WTC11 (cell line): ENCODE results near the gene NEURL1B. TPM values are rescaled to one million over a fixed set of nuclear protein-coding genes. Genes with fewer than 3 reads are reported as not detected.

Source experiments
- ATAC-seq: fragments of 200-7000 bp; cut with Tn5 transposase; 2 replicates; pipeline ENCODE4 v1.10.0; 2021; ENCODE audit warnings: mild to moderate bottlenecking, moderate library complexity
- CTCF ChIA-PET: fragments of 300-600 bp; sonication (Branson Sonifier 250); formaldehyde crosslinking; loops from one replicate; lab custom pipeline; 2021; ENCODE audit warnings: antibody characterized with exemption; lab: Charles Lee
- POLR2A ChIA-PET: fragments of 350-600 bp; sonication (Branson Sonifier 250); formaldehyde crosslinking; loops from one replicate; lab custom pipeline; 2021; ENCODE audit warnings: antibody characterized with exemption; lab: Charles Lee
- DNase-seq: peaks from one replicate; pipeline ENCODE4 v3.0.0; 2021; ENCODE audit warnings: low spot score
- H3K27ac Mint-ChIP-seq: 2 replicates; pipeline ENCODE4 v1.8.0; 2021; ENCODE audit warnings: mixed read lengths
- H3K27me3 Mint-ChIP-seq: 2 replicates; pipeline ENCODE4 v1.8.0; 2021; ENCODE audit warnings: low read depth, mild to moderate bottlenecking, moderate library complexity, mixed read lengths
- H3K36me3 Mint-ChIP-seq: 2 replicates; pipeline ENCODE4 v1.8.0; 2021; ENCODE audit warnings: mixed read lengths
- H3K4me1 Mint-ChIP-seq: 2 replicates; pipeline ENCODE4 v1.8.0; 2022; ENCODE audit warnings: mixed read lengths
- H3K4me3 Mint-ChIP-seq: 2 replicates; pipeline ENCODE4 v1.8.0; 2021; ENCODE audit warnings: mild to moderate bottlenecking, moderate library complexity, mixed read lengths
- H3K9me3 Mint-ChIP-seq: 2 replicates; pipeline ENCODE4 v1.8.0; 2021; ENCODE audit warnings: mixed read lengths
- ARID4B ChIP-seq: sonication (generic); formaldehyde crosslinking; IDR thresholded peaks from 2 replicates; pipeline ENCODE4 v1.8.0; 2023; ENCODE audit warnings: missing genetic modification reagents, mild to moderate bottlenecking, borderline replicate concordance
- ATF6 ChIP-seq: sonication (generic); formaldehyde crosslinking; IDR thresholded peaks from 2 replicates; pipeline ENCODE4 v1.8.1; 2023; ENCODE audit warnings: mild to moderate bottlenecking, missing genetic modification reagents
- CBFB ChIP-seq: sonication (generic); formaldehyde crosslinking; IDR thresholded peaks from 2 replicates; pipeline ENCODE4 v1.8.1; 2022; ENCODE audit warnings: mild to moderate bottlenecking, low read depth, missing genetic modification reagents
- CREM ChIP-seq: sonication (generic); formaldehyde crosslinking; IDR thresholded peaks from 2 replicates; pipeline ENCODE4 v1.8.1; 2022; ENCODE audit warnings: mild to moderate bottlenecking, missing genetic modification reagents, moderate library complexity
- EMX1 ChIP-seq: fragments of 250-450 bp; sonication (Bioruptor Pico); IDR thresholded peaks from 2 replicates; pipeline ENCODE4 v1.8.0; 2021; ENCODE audit warnings: mild to moderate bottlenecking
- FOXK1 ChIP-seq: sonication (generic); formaldehyde crosslinking; IDR thresholded peaks from 2 replicates; pipeline ENCODE4 v1.8.0; 2022; ENCODE audit warnings: mild to moderate bottlenecking, moderate library complexity, missing genetic modification reagents
- HMGA2 ChIP-seq: fragments of 250-450 bp; sonication (Bioruptor Pico); IDR thresholded peaks from 2 replicates; pipeline ENCODE4 v1.4.0; 2021; ENCODE audit warnings: mild to moderate bottlenecking, moderate library complexity
- IRF1 ChIP-seq: sonication (generic); formaldehyde crosslinking; IDR thresholded peaks from 2 replicates; pipeline ENCODE4 v1.8.0; 2023; ENCODE audit warnings: missing genetic modification reagents
- JAZF1 ChIP-seq: fragments of 250-450 bp; sonication (Bioruptor Pico); IDR thresholded peaks from 2 replicates; pipeline ENCODE4 v1.9.0; 2021; ENCODE audit warnings: moderate library complexity, mild to moderate bottlenecking, inconsistent platforms
- JUN ChIP-seq: sonication (generic); formaldehyde crosslinking; IDR thresholded peaks from 2 replicates; pipeline ENCODE4 v1.8.0; 2023; ENCODE audit warnings: mild to moderate bottlenecking, missing genetic modification reagents
- MYBL2 ChIP-seq: sonication (generic); formaldehyde crosslinking; IDR thresholded peaks from 2 replicates; pipeline ENCODE4 v1.8.1; 2023; ENCODE audit warnings: mild to moderate bottlenecking, moderate library complexity, missing genetic modification reagents
- OVOL2 ChIP-seq: fragments of 250-450 bp; sonication (Bioruptor Pico); IDR thresholded peaks from 2 replicates; pipeline ENCODE4 v1.9.0; 2021; ENCODE audit warnings: mild to moderate bottlenecking, borderline replicate concordance
- PRDM15 ChIP-seq: sonication (generic); formaldehyde crosslinking; IDR thresholded peaks from 2 replicates; pipeline ENCODE4 v1.8.0; 2022; ENCODE audit warnings: missing genetic modification reagents
- RORB ChIP-seq: fragments of 250-450 bp; sonication (Bioruptor Pico); IDR thresholded peaks from 2 replicates; pipeline ENCODE4 v1.9.0; 2021; ENCODE audit warnings: mild to moderate bottlenecking
- SMAD4 ChIP-seq: sonication (generic); formaldehyde crosslinking; IDR thresholded peaks from 2 replicates; pipeline ENCODE4 v1.8.0; 2022; ENCODE audit warnings: mild to moderate bottlenecking, missing genetic modification reagents
- ZBTB21 ChIP-seq: sonication (generic); formaldehyde crosslinking; IDR thresholded peaks from 2 replicates; pipeline ENCODE4 v1.8.1; 2023; ENCODE audit warnings: mild to moderate bottlenecking, missing genetic modification reagents, borderline replicate concordance
- ZBTB43 ChIP-seq: sonication (generic); formaldehyde crosslinking; IDR thresholded peaks from 2 replicates; pipeline ENCODE4 v1.8.1; 2023; ENCODE audit warnings: mild to moderate bottlenecking, missing genetic modification reagents
- ZNF138 ChIP-seq: sonication (generic); formaldehyde crosslinking; conservative IDR thresholded peaks from 2 replicates; pipeline ENCODE4 v1.8.1; 2022; ENCODE audit warnings: mild to moderate bottlenecking, moderate library complexity, missing genetic modification reagents
- ZNF263 ChIP-seq: sonication (generic); formaldehyde crosslinking; IDR thresholded peaks from 2 replicates; pipeline ENCODE4 v1.8.1; 2022; ENCODE audit warnings: low read depth, mild to moderate bottlenecking, moderate library complexity, missing genetic modification reagents
- ZNF416 ChIP-seq: fragments of 250-450 bp; sonication (Bioruptor Pico); IDR thresholded peaks from 2 replicates; pipeline ENCODE4 v1.9.0; 2021; ENCODE audit warnings: mild to moderate bottlenecking, inconsistent platforms
- ZNF671 ChIP-seq: fragments of 250-450 bp; sonication (Bioruptor Pico); IDR thresholded peaks from 2 replicates; pipeline ENCODE4 v1.8.0; 2021; ENCODE audit warnings: mild to moderate bottlenecking
- total RNA-seq: library from RNA; stranded (reverse); gene quantifications from 3 replicates; pipeline ENCODE4 v1.2.3, GENCODE V29; 2021

Gene NEURL1B
- total RNA-seq, 1 experiment from 2014 or later, result 9.8 TPM

GRCh38 chr5:172680921-172681320, 39.9 kb downstream of the NEURL1B start (continued):
- TF ChIP-seq ZBTB43 (CRISPR knock-in tag), result no peak
- TF ChIP-seq, all 79 proteins: peak for 0

- TF ChIP-seq IRF1 (CRISPR knock-in tag), result no peak
- TF ChIP-seq OVOL2 (CRISPR knock-in tag), result no peak
- TF ChIP-seq HMGA2, result no peak
- TF ChIP-seq CREM (CRISPR knock-in tag), result no peak
- no peak for TF ChIP-seq ATF6 (CRISPR knock-in tag)
- TF ChIP-seq ZNF671 (CRISPR knock-in tag), result no peak
- no peak for TF ChIP-seq CBFB (CRISPR knock-in tag)
- TF ChIP-seq JAZF1, result no peak
- TF ChIP-seq EMX1 (CRISPR knock-in tag), result no peak
- no peak for TF ChIP-seq ZNF416 (CRISPR knock-in tag)
- no peak for TF ChIP-seq RORB (CRISPR knock-in tag)
- no peak for TF ChIP-seq FOXK1 (CRISPR knock-in tag)
- no peak for TF ChIP-seq ZNF263
- TF ChIP-seq ARID4B, result no peak
- no peak overlapping the region for H3K27ac Mint-ChIP-seq
- H3K9me3 Mint-ChIP-seq, result no peaks in the 10 kb centered on the region
- ATAC-seq (no peak), DNase-seq (no peak)
- POLR2A ChIA-PET, result no interaction called here
- H3K36me3 Mint-ChIP-seq, result 0 out of 2 replicates have a peak, but pooled peaks cover 2% of the 10 kb centered on the region
- peaks cover 30% of the 10 kb centered on the region for H3K27me3 Mint-ChIP-seq
- CTCF ChIA-PET, result interaction anchor here (1.0 to 4.6 kb wide), 5 partner anchors 12 to 230 kb away, joined by 3 to 21 read pairs (median 3); no protein-coding TSS in a partner anchor
- peaks cover 17% of the 10 kb centered on the region for H3K4me1 Mint-ChIP-seq
- H3K4me3 Mint-ChIP-seq, result no peak overlapping the region
Observed at GRCh38 chr5:172681421-172681820, 40.4 kb downstream of the NEURL1B start.

- POLR2A ChIA-PET, result interaction anchor here (0.6 kb wide), 1 partner anchor 17 kb away, joined by 3 read pairs; no protein-coding TSS in a partner anchor
- Mint-ChIP-seq H3K36me3 (0 out of 2 replicates have a peak, but pooled peaks cover 2% of the 10 kb centered on the region), H3K9me3 (no peaks in the 10 kb centered on the region), H3K27me3 (peaks cover 30% of the 10 kb centered on the region), H3K4me3 (peak overlapping the region; percentile 61), H3K27ac (no peak overlapping the region), H3K4me1 (peaks cover 14% of the 10 kb centered on the region)
- CTCF ChIA-PET, result interaction anchor here (0.9 to 4.6 kb wide), 10 partner anchors 17 to 233 kb away, joined by 3 to 21 read pairs (median 4); no protein-coding TSS in a partner anchor
- ATAC-seq (peak; percentile 39), DNase-seq (peak; percentile 54)
- TF ChIP-seq JUN (peak; percentile 48; the same call in 1 of the 2 replicates), PRDM15 (CRISPR knock-in tag) (no peak; the same call in 1 of the 2 replicates), ZNF138 (CRISPR knock-in tag) (peak; percentile 59; the same call in 1 of the 2 replicates), ZBTB21 (CRISPR knock-in tag) (0 out of 2 replicates have a peak, but pooled peaks have one; percentile 53), MYBL2 (CRISPR knock-in tag) (peak; percentile 68; the same call in 1 of the 2 replicates), SMAD4 (no peak)
Observed at GRCh38 chr5:172683264-172683644, 42.2 kb downstream of the NEURL1B start.
